Measurements from ENCODE around the gene DSCAML1. TPM values are rescaled to one million over a fixed set of nuclear protein-coding genes. Genes with fewer than 3 reads are reported as not detected.

The DSCAML1 gene
- total RNA-seq, 1 experiment from 2014 or later, result 0.90 TPM

DNA sequence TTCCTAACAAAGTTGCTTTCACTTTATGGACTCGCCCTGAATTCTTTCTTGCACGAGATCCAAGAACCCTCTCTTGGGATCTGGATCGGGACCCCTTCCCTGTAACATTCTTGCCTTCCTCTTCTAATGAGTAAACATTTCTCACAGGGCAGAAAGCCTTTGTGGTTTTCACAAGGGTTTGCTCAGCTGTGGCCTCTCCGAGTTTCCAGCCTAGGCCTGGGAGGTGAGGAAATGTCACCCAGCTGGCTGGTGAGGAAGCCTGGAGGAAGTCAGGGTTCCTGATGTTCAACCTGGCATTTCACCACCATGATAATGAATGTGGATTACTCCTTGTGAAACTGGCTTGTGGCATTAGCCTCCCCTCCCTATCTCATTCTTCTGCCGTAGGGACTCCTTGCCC lies 224.9 kb downstream of the DSCAML1 start:
- ATAC-seq (no peak), DNase-seq (ENCODE audit: low spot score) (peak; percentile 2)
- TF ChIP-seq CBFB (CRISPR knock-in tag; IDR thresholded peaks at IDR 0.05; ENCODE audit: low read depth), result no peak
- TF ChIP-seq, protein P1, sequence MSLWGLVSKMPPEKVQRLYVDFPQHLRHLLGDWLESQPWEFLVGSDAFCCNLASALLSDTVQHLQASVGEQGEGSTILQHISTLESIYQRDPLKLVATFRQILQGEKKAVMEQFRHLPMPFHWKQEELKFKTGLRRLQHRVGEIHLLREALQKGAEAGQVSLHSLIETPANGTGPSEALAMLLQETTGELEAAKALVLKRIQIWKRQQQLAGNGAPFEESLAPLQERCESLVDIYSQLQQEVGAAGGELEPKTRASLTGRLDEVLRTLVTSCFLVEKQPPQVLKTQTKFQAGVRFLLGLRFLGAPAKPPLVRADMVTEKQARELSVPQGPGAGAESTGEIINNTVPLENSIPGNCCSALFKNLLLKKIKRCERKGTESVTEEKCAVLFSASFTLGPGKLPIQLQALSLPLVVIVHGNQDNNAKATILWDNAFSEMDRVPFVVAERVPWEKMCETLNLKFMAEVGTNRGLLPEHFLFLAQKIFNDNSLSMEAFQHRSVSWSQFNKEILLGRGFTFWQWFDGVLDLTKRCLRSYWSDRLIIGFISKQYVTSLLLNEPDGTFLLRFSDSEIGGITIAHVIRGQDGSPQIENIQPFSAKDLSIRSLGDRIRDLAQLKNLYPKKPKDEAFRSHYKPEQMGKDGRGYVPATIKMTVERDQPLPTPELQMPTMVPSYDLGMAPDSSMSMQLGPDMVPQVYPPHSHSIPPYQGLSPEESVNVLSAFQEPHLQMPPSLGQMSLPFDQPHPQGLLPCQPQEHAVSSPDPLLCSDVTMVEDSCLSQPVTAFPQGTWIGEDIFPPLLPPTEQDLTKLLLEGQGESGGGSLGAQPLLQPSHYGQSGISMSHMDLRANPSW (CRISPR knock-in tag; conservative IDR thresholded peaks at IDR 0.05; ENCODE audit: low read depth), result no peak
- TF ChIP-seq, protein P2, sequence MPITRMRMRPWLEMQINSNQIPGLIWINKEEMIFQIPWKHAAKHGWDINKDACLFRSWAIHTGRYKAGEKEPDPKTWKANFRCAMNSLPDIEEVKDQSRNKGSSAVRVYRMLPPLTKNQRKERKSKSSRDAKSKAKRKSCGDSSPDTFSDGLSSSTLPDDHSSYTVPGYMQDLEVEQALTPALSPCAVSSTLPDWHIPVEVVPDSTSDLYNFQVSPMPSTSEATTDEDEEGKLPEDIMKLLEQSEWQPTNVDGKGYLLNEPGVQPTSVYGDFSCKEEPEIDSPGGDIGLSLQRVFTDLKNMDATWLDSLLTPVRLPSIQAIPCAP (CRISPR knock-in tag; IDR thresholded peaks at IDR 0.05), result no peak
- no peak for TF ChIP-seq PRRX2 (CRISPR knock-in tag; IDR thresholded peaks at IDR 0.05)
- TF ChIP-seq SOX15 (CRISPR knock-in tag; IDR thresholded peaks at IDR 0.05), result no peak
- TF ChIP-seq CREB1 (CRISPR knock-in tag; IDR thresholded peaks at IDR 0.05), result no peak
- TF ChIP-seq, protein P3, sequence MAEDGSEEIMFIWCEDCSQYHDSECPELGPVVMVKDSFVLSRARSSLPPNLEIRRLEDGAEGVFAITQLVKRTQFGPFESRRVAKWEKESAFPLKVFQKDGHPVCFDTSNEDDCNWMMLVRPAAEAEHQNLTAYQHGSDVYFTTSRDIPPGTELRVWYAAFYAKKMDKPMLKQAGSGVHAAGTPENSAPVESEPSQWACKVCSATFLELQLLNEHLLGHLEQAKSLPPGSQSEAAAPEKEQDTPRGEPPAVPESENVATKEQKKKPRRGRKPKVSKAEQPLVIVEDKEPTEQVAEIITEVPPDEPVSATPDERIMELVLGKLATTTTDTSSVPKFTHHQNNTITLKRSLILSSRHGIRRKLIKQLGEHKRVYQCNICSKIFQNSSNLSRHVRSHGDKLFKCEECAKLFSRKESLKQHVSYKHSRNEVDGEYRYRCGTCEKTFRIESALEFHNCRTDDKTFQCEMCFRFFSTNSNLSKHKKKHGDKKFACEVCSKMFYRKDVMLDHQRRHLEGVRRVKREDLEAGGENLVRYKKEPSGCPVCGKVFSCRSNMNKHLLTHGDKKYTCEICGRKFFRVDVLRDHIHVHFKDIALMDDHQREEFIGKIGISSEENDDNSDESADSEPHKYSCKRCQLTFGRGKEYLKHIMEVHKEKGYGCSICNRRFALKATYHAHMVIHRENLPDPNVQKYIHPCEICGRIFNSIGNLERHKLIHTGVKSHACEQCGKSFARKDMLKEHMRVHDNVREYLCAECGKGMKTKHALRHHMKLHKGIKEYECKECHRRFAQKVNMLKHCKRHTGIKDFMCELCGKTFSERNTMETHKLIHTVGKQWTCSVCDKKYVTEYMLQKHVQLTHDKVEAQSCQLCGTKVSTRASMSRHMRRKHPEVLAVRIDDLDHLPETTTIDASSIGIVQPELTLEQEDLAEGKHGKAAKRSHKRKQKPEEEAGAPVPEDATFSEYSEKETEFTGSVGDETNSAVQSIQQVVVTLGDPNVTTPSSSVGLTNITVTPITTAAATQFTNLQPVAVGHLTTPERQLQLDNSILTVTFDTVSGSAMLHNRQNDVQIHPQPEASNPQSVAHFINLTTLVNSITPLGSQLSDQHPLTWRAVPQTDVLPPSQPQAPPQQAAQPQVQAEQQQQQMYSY (CRISPR knock-in tag; IDR thresholded peaks at IDR 0.05), result no peak
- no peak for TF ChIP-seq TCF7 (CRISPR knock-in tag; IDR thresholded peaks at IDR 0.05; ENCODE audit: low read depth)
- TF ChIP-seq GRHL2 (CRISPR knock-in tag; IDR thresholded peaks at IDR 0.05; ENCODE audit: insufficient replicate concordance, severe bottlenecking), result no peak
- no peak for TF ChIP-seq MYBL2 (CRISPR knock-in tag; IDR thresholded peaks at IDR 0.05)
- TF ChIP-seq, protein P4, sequence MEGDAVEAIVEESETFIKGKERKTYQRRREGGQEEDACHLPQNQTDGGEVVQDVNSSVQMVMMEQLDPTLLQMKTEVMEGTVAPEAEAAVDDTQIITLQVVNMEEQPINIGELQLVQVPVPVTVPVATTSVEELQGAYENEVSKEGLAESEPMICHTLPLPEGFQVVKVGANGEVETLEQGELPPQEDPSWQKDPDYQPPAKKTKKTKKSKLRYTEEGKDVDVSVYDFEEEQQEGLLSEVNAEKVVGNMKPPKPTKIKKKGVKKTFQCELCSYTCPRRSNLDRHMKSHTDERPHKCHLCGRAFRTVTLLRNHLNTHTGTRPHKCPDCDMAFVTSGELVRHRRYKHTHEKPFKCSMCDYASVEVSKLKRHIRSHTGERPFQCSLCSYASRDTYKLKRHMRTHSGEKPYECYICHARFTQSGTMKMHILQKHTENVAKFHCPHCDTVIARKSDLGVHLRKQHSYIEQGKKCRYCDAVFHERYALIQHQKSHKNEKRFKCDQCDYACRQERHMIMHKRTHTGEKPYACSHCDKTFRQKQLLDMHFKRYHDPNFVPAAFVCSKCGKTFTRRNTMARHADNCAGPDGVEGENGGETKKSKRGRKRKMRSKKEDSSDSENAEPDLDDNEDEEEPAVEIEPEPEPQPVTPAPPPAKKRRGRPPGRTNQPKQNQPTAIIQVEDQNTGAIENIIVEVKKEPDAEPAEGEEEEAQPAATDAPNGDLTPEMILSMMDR (IDR thresholded peaks at IDR 0.05), result no peak
- no peak for TF ChIP-seq MXD4 (CRISPR knock-in tag; IDR thresholded peaks at IDR 0.05; ENCODE audit: borderline replicate concordance)
- TF ChIP-seq, protein P5, sequence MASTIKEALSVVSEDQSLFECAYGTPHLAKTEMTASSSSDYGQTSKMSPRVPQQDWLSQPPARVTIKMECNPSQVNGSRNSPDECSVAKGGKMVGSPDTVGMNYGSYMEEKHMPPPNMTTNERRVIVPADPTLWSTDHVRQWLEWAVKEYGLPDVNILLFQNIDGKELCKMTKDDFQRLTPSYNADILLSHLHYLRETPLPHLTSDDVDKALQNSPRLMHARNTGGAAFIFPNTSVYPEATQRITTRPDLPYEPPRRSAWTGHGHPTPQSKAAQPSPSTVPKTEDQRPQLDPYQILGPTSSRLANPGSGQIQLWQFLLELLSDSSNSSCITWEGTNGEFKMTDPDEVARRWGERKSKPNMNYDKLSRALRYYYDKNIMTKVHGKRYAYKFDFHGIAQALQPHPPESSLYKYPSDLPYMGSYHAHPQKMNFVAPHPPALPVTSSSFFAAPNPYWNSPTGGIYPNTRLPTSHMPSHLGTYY (CRISPR knock-in tag; IDR thresholded peaks at IDR 0.05), result no peak
- TF ChIP-seq, protein P6, sequence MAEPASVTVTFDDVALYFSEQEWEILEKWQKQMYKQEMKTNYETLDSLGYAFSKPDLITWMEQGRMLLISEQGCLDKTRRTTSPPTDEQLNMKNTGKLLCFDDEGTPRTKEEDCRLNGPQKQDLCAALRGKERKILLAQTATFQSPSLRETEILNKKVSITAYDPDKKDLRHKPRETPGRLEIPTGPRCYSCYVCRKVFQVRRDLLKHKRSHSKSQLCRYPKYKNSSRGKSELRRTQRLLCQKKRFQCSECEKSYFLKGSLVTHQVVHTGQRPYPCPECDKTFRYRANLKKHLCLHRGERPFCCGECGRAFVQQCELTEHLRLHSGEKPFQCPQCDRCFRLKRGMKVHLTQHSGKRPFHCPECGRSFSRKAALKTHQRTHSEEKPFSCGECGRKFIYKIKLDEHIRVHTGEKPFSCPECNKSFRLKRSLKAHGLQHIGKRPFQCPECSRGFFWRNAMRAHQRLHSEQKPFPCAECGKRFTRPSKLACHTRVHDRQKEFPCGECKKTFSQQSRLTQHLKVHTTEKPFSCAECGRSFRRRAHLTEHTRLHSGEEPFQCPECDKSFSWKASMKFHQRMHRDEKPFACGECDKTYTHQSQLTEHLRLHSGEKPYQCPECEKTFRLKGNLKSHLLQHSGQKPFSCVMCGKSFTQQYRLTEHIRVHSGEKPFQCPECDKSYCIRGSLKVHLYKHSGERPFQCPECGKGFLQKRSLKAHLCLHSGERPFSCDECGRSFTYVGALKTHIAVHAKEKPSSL (CRISPR knock-in tag; conservative IDR thresholded peaks at IDR 0.05), result no peak
- TF ChIP-seq, protein P7, sequence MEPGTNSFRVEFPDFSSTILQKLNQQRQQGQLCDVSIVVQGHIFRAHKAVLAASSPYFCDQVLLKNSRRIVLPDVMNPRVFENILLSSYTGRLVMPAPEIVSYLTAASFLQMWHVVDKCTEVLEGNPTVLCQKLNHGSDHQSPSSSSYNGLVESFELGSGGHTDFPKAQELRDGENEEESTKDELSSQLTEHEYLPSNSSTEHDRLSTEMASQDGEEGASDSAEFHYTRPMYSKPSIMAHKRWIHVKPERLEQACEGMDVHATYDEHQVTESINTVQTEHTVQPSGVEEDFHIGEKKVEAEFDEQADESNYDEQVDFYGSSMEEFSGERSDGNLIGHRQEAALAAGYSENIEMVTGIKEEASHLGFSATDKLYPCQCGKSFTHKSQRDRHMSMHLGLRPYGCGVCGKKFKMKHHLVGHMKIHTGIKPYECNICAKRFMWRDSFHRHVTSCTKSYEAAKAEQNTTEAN (CRISPR knock-in tag; IDR thresholded peaks at IDR 0.05), result no peak
- TF ChIP-seq TEAD4 (CRISPR knock-in tag; IDR thresholded peaks at IDR 0.05), result no peak
- TF ChIP-seq ZNF671 (CRISPR knock-in tag; IDR thresholded peaks at IDR 0.05), result no peak
- Mint-ChIP-seq H3K27ac (no peak overlapping the region), H3K4me1 (no peaks in the 10 kb centered on the region), H3K27me3 (ENCODE audit: low read depth) (no peaks in the 10 kb centered on the region), H3K4me3 (no peak overlapping the region), H3K9me3 (0 out of 2 replicates have a peak, but pooled peaks cover 4% of the 10 kb centered on the region), H3K36me3 (no peaks in the 10 kb centered on the region)
- ChIA-PET POLR2A (no interaction called here), CTCF (interaction anchor here (2.3 kb wide), 1 partner anchor 146 kb away, joined by 8 read pairs; no protein-coding TSS in a partner anchor)
